NOMO-1 (cell line): ENCODE measurements around the gene PSMC5.
"Not testable (repeated sequence)": the region's sequence is repeated elsewhere in the genome, so short reads cannot be mapped to it uniquely, and the experiment has no call there.

Experiments used
- DNase-seq, 2 experiments: peaks; one replicate each; lab custom pipeline; 2025; ENCODE audit not compliant: unreplicated experiment in 2 of 2; lab: John Stamatoyannopoulos, UW

PSMC5 gene

DNA sequence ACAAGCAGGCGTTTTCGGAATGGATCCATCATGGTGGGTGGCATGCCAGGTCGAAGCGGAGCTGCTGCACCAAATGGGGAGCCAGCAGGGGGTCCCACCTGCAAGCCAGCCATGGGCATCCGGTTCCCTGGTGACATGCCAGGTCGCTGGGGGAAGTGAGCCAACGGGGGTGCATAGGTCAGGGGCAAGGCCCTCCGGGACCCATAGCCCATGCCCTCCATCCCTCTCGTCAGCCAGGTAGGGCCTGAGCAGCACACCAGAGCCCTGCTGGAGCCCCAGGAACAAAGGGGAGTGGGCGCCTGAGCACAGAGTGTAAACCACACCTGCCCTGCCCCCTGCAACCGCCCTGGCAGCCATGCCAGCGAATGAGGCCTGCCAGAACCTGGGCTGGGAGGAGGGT lies 10.2 kb downstream of the PSMC5 start:
- DNase-seq = no peak

GRCh38 chr17:63837962-63838600 lies 10.8 kb downstream of the PSMC5 start:
- no peak for DNase-seq

DNA sequence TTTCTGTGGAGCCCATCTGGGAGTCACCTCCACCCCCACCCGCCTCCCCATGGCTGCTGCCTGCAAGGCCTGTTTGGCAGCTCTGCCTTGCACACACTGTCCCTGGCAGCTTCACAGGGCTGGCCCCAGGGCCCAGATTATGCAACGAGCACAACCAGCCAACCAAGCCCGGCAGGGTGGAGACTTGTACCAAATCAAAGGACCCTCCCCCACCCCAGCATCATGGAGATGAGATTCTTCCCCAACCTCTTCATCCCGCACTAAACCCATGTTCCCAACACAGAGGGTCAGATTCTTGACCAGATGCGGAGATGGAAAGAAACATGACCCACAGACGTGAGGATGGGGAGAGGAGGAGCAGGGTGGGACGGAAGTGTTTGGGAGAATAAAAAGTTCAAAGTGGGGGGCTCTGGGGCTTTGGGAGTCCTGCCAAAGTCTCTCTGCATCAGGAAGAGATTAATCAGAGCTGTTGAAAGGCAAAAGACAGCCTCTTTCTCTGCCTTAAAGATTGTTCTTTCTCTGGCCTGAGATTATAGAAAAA lies 11.5 kb downstream of the PSMC5 start:
- no peak for DNase-seq

DNA sequence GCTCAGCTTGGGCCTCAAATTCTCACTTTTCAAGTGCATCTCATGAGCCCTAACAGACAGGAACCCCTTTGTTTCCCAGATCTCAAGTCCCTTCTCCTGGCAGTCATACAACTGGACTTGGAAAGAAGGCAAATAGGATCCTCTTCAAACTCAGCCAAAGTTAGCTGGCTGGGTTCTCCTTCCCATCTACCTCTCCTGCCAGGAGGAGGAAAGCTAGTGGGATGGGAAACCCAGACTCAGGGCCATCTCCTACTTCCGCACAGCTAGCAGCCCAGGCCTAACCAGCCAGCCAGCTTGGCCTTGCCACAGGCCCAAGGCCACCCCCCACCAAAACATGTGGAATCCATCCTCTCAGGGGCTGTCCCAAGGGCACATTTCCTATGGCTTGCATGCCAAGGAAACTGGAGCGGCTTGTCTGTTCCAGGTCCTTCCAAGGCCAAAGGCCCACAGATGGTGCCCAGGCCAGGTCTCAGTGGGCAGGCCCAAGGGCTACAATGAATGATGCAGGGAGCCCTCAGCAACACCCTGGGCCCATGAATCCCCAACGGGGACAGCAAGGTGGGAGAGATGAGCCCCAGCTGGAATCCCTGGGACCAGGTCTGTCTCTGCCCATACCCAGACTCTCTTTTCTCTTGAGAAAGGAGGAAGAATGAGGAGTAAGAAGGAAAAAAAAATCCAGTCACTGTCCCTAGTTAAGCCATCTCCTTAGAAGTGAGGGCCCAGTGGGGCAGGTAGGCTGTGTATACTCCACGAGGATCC lies 13.5 kb downstream of the PSMC5 start:
- no peak for DNase-seq

GRCh38 chr17:63841350-63842172 lies 14.3 kb downstream of the PSMC5 start:
- DNase-seq = no peak

- DNase-seq = peak in 1 of 2 experiments; percentile 26
These were observed 14.9 kb downstream of the PSMC5 start for GRCh38 chr17:63842173-63842539.

GRCh38 chr17:63842540-63843386 lies 15.5 kb downstream of the PSMC5 start, which contains the start of gene SMARCD2:
TSS of gene SMARCD2 (minus strand) at chr17:63842685. CDS start at chr17:63842674, 11 bp downstream.
- DNase-seq = peak; percentile 96 to 97

- peak; percentile 47 to 66 for DNase-seq
These were observed 16.2 kb downstream of the PSMC5 start for GRCh38 chr17:63843387-63843888.

DNA sequence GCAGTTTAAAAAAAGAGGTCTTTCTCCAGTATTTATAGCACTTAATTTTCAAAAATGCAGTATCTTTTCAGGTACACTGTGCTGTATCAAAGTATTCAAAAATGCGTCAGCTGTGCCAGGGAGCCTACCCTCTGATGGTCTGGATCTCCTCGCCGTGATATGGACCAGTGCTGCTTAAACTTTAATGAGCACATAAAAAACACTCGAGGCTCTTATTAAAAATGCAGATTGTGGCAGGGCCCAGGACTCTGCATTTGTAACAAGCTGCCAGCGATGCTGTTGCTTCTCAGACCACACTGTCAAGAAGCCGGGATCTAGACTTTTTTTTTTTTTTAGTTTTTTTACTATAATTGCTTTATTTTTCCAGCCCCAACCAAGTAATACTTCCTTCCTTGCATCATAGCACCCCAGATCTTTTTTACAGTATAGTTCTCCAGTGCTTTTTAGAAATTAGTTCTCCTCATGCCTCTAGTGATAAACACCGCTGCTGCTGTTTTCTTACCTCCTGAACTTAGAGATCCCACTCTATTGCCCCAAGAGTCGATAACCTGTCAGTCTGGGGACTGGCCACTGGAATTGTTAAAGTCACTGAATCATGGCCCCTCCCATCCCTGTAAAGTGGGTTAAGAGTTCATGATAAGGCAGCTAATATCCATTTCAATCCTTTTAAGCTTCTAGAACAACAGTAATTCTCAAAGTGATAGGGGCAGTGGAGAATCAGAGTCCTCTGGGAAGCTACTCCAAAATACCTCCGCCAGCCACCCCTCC lies 16.9 kb downstream of the PSMC5 start:
- DNase-seq = no peak

- no peak for DNase-seq
These were observed 18.3 kb downstream of the PSMC5 start for GRCh38 chr17:63845509-63845908.

DNA sequence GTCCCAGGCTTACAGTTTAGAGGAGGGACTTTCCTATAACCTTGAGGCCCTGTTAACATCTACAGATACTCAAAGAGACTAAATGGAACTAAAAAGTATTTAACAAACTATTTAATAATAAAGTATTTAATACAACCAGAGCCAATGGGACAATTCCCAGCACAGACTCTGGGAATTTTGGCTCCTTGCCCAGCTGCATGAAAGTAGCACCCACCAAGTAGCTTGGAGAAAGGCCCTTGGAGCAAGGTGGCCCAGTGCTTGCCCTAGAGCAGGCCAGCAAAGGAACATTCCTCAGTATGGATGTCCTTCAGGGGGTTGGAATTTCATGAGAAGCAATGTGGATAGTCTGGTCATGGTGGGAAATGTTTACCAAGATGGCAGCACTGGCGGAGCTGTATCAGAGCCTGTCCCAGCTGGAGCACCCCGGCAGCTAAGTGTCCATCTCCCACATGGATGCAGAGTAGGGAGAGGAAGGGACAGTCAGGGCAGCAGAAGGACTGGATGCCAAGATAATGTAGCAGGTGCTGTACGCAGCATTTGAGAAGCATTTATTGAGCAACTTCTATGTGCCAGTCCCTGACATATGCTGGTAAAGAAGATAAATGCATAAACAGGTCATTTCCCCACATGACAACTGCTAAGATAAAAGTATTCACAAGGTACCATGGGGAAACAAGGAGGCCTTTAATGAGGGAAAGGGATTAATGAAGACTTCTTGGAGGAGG lies 20.5 kb downstream of the PSMC5 start:
- DNase-seq = no peak

- peak; percentile 95 to 98 for DNase-seq
These were observed 21.8 kb downstream of the PSMC5 start for GRCh38 chr17:63848834-63849689.

- no peak for DNase-seq
These were observed 23.2 kb downstream of the PSMC5 start for GRCh38 chr17:63850401-63850800.

- DNase-seq = no peak
These were observed 26.0 kb downstream of the PSMC5 start for GRCh38 chr17:63853260-63853659.

DNA sequence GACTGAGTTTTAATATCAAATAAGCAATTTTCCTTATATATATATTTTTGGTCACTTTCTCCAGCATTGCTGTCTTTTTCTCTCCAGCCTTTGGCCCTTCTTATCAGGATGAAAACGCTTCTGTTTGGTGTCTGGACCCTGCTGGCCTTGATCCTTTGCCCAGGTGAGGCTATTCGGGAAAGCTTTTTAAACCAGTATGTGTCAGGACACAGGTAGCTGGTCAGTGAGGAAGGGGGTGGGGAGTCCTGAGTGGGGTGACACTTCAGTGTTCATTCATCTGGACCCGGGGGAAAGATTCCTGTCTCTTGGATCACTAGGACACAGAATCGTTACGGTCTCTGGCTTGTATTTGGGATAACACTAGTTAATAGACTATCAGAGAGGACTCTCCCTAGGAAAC lies 27.5 kb downstream of the PSMC5 start:
- DNase-seq = no peak

DNA sequence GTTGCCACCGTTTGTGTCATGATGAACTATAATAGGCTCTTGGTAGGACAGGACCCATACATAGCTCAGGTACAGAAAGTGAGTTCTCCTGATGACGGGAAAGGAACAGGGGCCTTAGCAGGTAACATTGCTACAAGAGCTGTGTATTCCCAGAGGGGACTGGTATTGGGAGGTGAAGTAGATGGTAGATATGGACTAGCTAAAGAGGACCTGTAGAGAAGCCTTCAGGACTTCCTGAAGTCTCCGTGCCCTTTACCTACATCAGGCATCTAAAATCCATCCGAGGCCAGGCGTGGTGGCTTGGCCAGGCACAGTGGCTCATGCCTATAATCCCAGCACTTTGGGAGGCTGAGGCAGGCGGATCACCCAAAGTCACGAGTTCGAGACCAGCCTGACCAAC lies 28.0 kb downstream of the PSMC5 start:
- DNase-seq = no peak

- DNase-seq = not testable (repeated sequence)
These were observed 29.2 kb downstream of the PSMC5 start for GRCh38 chr17:63856425-63856824.

DNA sequence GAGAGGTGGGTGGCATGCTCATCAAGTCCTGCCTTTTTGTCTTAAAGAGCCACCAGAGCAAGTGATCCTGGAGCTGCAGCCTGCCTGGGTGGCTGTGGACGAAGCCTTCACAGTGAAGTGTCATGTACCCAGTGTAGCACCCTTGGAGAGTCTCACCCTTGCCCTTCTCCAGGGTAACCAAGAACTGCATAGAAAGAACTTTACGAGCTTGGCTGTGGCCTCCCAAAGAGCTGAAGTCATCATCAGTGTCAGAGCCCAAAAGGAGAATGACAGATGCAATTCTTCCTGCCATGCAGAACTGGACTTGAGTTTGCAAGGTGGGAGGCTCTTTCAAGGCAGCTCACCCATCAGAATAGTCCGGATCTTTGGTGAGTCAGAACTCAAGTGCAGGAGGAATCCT lies 32.0 kb downstream of the PSMC5 start:
- no peak for DNase-seq
